NCI-H69 (cell line): Measurements from ENCODE around the gene SLC27A2.
"Not testable (repeated sequence)": the region's sequence is repeated elsewhere in the genome, so short reads cannot be mapped to it uniquely, and the experiment has no call there.

Experiments used
- DNase-seq: peaks from one replicate; lab custom pipeline; 2025; lab: John Stamatoyannopoulos, UW

Gene SLC27A2

DNA sequence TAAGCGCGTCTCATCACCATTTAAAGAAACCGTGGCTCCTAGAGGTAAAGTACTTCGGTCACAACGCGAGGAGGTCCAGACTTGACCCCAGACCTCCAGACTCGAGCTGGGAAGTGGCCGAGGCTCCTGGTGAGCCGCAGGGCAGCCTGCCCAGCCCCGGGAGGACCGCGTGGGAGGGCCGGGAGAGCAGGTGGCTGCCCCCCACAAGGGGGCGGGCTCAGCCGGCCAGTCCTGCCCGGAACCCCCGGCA, at the start of gene SLC27A2:
Gene SLC27A2, plus strand, starts transcription at position 228 of the 250 bp plus-strand sequence. CDS start 232 bp downstream, outside the sequence.
- DNase-seq = no peak

DNA sequence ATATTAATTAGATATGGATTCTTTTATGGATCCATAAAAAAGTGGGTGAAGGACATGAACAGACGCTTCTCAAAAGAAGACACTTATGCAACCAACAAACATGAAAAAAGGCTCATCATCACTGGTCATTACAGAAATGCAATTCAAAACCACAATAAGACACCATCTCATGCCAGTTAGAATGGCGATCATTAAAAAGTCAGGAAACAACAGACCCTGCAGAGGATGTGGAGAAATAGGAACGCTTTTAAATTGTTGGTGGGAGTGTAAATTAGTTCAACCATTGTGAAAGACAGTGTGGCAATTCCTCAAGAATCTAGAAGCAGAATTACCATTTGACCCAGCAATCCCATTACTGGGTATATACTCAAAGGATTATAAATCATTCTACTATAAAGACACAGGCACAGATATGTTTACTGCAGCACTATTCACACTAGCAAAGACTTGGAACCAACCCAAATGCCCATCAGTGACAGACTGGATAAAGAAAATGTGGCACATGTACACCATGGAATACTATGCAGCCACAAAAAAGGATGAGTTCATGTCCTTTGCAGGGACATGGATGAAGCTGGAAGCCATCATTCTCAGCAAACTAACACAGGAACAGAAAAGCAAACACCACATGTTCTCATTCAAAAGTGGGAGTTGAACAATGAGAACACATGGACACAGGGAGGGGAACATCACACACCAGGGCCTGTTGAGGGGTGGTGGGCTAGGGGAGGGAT, 49.6 kb upstream of the SLC27A2 start:
- DNase-seq = not testable (repeated sequence)

DNA sequence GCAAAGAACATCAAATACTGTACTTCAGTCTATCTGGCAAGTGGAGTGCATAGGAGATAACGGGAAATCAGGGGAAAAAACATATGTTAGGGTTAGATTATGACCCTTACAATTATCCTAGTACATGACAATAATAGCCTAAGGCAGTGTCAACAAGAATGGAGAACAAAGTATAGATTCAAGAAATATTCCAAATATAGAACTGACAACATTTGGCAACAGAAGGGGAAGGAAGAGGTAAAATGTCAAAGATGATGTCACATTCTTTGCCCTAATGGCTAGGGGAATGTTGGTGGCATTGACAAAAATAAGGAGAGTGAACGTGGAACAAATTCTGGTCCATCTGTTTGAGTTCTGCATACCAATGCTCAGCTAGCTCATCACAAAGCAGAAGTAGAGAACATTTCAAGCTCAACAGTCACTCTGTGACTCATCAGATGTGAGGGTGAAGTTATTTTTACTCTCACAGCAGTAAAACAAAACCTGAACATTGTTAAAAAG, 47.4 kb upstream of the SLC27A2 start:
- DNase-seq = no peak

DNA sequence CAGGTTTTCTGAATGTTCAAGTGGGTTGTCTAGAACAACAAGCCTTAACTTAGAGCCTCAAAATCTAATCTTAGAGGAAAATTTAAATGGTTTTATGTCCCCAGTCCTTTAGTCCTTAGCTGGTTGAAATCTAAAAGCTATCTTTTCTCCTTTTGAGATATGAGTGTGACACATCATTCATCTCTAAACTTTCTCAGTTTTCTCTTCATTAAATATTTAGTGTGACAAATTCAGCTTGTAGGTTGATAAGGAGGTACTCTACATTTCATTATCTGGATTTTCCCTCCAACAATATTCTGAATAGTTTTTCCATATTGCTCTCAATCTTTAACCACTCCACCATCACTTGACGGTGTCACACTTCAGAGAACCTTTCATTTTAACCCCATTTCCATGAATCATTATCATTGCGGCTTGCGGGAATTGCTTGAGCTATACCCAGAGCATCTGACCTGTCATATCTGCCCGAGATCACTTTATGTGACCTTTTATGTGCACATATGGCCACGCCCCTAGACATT, 46.9 kb upstream of the SLC27A2 start:
- DNase-seq = no peak

DNA sequence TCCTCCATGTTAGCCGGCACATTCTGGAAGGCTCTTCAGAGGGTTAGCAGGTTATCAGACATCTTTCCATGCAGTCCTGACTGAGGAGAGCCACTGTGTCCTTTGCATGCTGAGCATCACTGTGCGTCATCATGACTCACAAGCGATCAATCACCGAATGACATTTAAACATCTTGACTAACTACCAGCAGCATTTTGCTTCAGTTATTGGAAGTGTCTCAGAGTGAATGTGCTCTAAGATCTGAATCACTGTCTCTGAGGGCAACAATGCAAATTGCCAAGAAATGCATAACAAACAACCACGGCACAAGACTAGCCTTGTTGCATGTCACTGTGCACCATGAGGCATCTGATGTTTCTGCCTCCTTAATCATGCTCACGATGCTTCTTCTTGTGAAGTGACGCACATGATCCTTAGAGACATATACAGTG, 44.6 kb upstream of the SLC27A2 start:
- DNase-seq = no peak

DNA sequence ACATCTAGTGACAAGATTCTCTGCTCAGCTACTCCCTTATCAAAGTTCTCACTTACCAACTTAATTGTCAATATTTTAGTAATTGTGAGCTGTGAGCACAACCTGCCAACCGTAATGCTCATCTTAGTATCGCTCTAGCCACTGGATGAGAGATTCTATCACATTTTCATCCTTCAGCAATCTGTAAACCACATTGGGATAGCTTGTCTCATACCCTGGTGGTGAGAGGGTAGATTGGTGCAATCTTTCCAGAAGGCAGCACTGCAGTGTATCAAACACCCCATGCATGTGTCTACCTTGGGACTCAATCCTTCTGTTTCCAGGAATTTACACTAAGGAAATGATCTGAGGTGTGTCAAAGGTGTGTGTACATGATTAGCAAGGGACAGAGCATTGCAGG, 44.1 kb upstream of the SLC27A2 start:
- no peak for DNase-seq

DNA sequence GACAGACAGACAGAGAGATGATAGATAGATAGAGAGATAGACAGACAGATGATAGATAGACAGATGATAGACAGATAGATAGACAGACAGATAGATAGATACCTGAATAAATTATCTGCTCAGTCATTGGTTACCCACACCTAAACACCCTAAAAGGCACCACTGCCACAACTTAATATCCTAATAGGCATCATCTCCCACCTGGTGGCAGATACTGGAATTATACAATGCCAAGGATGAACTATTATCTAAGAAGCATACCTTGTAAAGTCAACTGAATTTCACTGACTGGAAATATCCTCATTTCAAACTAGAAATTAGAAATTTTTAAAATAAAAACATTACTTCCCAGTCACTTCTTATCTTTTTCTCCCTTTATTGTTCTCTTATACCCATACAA, 43.6 kb upstream of the SLC27A2 start:
- no peak for DNase-seq

DNA sequence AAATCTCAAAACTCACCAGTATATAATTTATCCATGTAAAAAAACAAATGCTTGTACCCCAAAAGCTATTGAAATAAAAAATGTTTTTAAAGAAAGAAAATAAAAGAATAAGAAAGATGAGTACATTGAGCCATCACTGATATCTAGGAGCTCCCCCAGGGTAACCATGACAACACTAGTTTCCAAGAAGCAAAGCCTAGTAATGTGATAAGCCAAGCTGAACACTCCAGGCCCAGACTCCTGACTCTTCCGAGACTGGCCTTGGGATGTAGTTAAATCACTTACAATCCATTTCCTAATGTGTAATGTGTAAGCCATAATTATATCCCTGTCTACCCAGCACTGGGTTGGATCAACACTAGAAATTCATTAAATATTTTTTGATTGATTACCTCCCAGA, 41.9 kb upstream of the SLC27A2 start:
- DNase-seq = peak; percentile 20

DNA sequence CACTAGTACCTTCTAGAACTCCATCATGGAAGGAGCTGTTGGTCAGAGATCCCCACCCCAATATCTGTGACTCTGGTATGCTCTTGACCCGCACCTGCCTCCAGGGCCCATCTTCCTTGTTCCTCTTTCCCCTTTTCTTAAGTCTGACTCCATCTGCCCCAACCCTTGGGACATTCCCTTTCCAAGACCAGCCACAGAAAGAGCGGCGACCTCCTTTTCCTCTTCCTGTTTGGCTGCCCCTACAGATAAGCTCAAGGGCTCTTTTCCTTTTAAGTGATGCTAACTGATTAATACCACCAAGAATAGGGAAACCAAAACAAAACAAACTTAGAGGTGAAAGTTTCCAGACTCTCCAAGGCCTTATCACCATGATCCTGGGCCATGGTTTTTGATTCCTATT, 41.0 kb upstream of the SLC27A2 start:
- no peak for DNase-seq

DNA sequence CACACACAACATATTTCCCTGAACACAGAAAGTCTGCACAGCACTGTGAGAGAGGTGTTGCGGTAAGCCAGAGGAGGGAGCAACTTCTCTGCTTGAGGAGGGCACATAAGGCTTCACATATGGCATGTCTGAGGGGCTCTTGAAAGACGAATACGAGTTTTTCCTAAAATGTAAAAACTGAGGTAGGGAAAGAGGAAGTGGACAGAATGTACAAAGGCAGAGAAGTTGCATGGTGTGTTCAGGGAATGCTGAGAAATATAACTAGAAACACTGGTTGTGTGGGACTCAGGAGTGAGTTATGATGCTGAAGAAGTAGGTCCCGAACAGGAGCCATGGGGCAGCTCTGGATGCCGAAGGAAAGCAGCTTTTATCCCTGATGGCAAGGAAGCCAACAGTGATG, 40.1 kb upstream of the SLC27A2 start:
- no peak for DNase-seq

DNA sequence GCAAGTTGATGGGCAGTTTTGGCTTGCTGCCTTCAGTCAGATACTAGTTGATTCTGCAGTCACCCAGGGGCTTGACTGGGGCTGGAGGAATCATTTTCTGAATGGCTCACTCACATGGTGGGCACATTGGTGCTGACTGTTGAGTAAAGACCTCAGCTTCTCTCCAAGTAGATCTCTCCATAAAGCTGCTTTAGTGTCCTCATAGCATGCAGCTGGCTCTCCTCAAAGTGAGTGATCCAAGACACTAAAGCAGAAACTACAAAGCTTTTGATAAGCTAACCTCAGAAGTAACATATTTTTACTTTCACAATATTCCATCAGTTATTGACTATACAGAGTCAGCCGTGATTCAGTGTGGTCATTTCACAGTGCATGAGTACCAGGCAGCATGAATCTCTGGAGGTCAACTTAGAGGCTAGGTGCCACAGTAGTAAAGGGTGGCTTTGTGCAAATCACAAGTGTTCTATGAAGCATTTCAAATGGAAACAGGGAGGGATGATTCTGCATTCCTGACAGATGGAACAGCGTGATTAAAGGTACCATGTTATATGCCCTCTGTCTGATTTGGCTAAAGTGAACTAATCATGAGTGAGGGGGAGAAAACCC, 38.6 kb upstream of the SLC27A2 start:
- DNase-seq = no peak

DNA sequence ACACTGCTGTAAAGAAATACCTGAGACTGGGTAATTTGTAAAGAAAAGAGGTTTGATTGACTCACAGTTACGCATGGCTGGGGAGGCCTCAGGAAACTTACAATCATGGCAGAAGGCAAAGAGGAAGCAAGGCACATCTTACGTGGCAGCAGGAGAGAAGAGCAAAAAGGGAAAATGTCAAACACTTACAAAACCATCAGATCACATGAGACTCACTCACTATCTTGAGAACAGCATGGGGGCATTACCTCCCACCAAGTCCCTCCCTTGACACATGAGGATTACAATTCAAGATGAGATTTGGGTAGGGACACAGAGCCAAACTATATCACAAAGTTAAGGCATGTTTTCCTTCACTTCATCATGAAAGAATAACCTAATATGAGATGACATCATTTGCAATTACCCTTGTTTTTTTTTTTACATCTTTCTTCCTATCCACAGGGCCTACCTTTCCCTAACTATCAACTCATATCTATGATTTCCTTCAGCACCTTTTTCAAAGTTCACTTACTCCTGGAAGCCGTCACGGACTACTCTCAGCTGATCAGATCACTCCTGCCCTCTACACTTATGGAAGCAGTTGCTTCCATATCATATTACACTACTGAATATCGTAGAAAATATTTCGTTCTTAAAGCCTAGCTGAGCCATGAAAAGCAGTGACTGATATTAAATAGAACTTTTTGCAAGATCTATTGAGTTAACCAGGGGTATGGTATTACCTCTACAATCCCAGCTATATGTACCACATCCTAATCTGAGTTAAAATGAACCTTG, 37.5 kb upstream of the SLC27A2 start:
- no peak for DNase-seq

DNA sequence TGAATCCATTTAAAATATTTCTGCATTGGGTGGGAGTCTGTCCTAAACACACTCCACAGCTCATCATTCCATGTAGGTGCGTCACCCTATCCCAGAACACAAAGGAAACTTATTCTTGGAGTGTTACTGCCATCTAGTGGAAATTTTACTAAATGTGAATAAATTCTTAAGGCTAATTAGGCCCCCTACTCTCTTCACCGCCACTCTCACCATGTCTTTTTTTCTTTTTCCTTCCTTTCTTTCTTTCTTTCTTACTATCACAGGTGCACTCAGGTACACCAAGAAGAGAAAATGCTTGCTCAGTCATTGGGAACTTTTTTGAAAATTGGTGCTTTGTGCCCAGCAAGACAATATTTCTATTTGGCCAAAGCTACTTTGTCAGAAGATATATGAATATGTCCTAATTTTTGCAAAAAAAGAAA, 36.5 kb upstream of the SLC27A2 start:
- peak; percentile 80 for DNase-seq

DNA sequence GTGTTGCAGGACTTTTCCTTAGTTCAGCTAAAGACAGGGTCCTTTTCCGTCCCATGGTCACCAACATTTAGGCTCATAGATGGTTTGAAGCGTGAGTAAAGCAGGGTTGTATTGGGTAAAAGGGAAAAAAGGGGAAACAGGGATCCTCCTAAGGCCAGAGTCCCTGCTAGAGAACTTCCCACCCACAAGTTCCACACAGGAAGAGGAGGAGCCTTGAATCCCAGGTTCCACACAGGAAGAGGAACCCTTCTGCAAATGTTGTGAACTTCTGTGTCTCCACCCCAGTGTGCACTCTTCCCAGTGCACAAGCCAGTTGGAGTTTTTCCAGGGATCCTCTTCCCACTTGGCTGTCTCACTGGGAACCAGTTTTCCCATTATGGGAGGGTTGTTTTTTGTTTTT, 35.4 kb upstream of the SLC27A2 start:
- DNase-seq = no peak

DNA sequence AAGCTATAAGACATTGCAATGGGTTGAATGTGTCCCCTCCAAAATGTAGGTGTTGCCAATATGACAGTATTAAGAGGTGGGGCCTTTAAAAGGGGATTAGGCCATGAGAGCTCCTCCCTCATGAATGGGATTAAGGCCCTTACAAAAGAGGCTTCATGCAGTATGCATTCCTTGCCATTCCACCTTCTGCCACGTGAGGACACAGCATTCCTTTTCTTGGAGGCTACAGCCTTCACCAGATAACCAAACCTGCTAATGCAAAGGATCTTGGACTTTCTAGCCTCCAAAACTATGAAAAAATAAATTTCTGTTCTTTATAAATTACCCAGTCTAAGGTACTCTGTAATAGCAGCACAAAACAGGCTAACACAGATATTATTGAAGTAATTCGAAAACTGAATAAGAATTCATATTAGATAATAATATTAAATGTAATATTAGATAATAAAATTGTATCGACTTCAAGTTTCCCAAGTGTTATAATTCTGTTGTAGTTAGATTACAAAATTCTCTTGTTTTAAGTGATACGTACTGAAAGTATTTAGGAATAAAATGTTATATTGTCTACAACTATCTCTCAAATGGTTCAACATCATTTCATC, 33.5 kb upstream of the SLC27A2 start:
- peak; percentile 69 for DNase-seq

DNA sequence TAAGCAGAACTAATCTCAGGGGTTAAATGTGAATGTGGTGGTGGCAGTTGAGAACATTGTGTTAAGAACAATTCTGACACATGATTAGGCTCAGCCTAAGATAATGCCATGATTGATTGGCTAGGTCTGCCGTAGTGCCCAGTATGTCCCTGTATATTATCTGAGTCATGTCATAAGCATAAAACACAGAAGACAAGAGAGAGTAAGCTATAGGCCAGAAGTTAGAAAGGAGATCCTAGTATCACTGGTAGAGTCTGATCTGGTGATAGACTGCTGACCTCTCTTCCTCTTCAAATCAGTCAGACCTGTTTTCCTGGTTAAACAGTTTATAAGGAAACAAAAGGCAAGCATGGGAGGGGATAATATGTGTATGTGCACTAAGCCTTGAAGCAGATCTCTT, 32.9 kb upstream of the SLC27A2 start:
- DNase-seq = no peak

DNA sequence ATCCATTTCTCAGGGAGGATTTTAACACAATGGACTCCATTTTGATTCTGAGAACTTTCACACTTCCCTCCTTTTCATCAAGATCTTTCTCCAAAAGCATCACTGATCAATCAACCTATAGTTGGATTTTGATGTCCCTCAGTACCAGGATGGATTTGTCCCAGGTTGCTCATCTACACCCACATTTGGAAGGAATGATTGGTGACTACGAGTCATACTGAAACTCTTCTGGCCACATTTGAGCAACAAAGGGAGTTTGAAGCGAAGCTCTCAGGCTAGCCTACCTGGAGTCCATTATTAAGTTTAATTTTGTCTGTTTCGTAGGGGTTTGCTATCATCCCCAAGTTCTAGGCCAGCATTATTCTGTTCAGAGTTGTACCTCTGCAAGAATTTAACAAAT, 31.6 kb upstream of the SLC27A2 start:
- no peak for DNase-seq

DNA sequence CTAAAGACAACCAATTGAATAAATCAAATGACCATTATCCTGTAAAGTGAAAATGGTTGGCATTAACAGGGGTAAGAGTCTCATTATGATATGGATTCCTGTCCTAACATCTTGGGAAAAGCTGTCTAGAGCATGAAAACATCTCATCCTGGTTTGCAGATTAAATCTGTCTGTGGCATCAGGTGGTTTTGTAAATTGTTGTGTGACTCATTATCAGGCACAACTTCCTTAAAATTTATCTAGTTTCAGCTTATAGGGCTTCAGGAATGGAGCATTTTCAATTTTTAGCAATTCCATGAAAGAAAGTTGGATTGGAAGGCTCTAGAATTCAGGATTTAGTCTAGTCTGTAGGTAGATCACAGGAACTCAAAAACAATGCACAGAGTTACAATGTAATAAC, 31.1 kb upstream of the SLC27A2 start:
- DNase-seq = no peak

DNA sequence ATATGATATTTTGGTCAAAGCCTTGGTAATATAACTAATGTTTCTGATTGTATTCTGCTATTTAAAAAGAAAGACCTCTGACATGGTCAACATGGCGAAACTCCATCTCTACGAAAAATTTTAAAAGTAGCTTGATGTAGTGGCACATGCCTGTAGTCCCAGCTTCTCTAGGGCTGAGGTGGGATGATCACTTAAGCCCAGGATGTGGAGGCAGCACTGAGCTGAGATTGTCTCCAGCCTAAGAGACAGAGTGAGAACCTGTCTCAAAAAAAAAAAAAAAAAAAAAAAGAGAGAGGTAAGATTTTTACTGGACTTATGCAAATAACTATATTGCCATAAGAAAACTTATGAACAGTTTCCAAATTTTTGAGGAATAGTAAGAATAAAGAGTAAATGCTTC, 30.5 kb upstream of the SLC27A2 start:
- DNase-seq = no peak

DNA sequence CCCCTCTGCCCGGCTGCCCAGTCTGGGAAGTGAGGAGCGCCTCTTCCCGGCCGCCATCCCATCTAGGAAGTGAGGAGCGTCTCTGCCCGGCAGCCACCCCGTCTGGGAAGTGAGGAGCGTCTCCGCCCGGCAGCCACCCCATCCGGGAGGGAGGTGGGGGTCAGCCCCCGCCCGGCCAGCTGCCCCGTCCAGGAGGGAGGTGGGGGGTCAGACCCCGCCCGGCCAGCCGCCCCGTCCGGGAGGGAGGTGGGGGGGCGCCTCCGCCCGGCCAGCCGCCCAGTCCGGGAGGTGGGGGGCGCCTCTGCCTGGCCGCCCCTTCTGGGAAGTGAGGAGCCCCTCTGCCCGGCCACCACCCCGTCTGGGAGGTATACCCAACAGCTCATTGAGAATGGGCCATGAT, 23.8 kb upstream of the SLC27A2 start:
- not testable (repeated sequence) for DNase-seq

DNA sequence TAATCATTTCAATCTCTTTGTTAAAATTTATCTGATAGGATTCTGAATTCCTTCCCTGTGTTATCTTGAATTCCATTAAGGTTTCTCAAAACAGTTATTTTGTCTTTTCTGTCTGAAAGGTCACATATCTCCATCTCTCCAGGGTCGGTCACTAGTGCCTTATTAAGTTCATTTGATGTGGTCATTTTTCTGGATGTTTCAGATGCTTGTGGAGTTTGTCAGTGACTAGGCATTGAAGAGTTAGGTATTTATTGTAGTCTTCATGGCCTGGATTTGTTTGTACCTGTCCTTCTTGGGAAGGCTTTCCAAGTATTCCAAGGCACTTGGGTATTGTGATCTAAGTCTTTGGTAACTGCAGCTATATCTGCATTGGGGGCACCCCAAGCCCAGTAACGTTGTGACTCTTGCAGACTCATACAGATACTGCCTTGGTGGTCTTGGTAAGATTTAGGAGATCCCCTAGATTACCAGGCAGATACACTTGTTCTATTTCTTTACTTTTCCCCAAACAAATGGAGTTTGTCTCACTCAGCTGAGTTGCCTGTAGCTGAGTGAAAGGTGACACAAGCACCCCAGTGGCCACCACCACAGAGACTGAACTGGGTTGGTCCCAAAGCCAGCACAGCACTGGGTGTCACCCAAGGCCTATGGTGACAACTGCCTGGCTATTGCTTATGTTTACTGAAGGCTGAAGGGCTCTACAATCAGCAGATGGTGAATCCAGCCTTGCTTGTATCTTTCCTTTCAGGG, 18.9 kb upstream of the SLC27A2 start:
- DNase-seq = no peak
